Pancreas (tissue), 10 donors: ENCODE results near the gene PAK1. TPM values are rescaled to one million over a fixed set of nuclear protein-coding genes. Genes with fewer than 3 reads are reported as not detected.

Source experiments
- ATAC-seq, 4 donors: fragments of 200-7000 bp; cut with Tn5 transposase; one replicate each; pipeline versions ENCODE4 v1.8.0 to v1.9.1; 2020; ENCODE audit warnings: mild to moderate bottlenecking in 4 of 4, moderate library complexity in 4 of 4
- DNase-seq, 6 donors: peaks; one replicate each; pipeline ENCODE4 v3.0.0-alpha.2; 2020
- FAIRE-seq: peaks from 2 replicates; lab custom pipeline; 2012; peaks lifted over from hg19 to GRCh38; lab: Jason Lieb, UNC
- H3K27ac ChIP-seq, 4 donors: fragments of 200-600 bp; sonication (generic); 1 replicate in 3 of 4; 2 replicates in 1 of 4; pipeline versions ENCODE4 v1.5.0 to v1.8.0; 2020
- H3K27me3 ChIP-seq, 4 donors: fragments of 200-600 bp; one replicate each; pipeline ENCODE4 v1.8.0; 2021
- H3K36me3 ChIP-seq, 3 donors: fragments of 200-600 bp; sonication (generic) in 1 of 3; one replicate each; pipeline versions ENCODE4 v1.5.0 to v1.8.0; 2020 to 2021
- H3K4me1 ChIP-seq, 3 donors: fragments of 200-600 bp; one replicate each; pipeline ENCODE4 v1.8.0; 2021
- H3K4me3 ChIP-seq, 4 donors: fragments of 200-600 bp; sonication (generic) in 2 of 4; one replicate each; pipeline versions ENCODE4 v1.5.0 to v1.8.0; 2020 to 2021
- H3K9me3 ChIP-seq, 4 donors: fragments of 200-600 bp; one replicate each; pipeline ENCODE4 v1.8.0; 2021
- WGBS, 2 donors: extraction: QIAGEN DNeasy Blood & Tissue Kit; methylation state at CpG; one replicate each; pipeline ENCODE4 v1.1.7; 2013; 5-methylcytosine and 5-hydroxymethylcytosine counted together
- intact Hi-C, 3 donors: fragments of 100-400 bp; cut with DNase I; formaldehyde crosslinking; loops; one replicate each; pipeline versions ENCODE4 v1.11.1 to v1.14.2; 2022
- polyA plus RNA-seq, 2 donors: library from polyadenylated mRNA; stranded (reverse); fragments of 200-250 nt; gene quantifications; one replicate each; pipeline ENCODE4 v1.2.3, GENCODE V29; 2013
- total RNA-seq, 6 donors: library from RNA; stranded (reverse); fragmentation: NEBNext Ultra II Directional in 4 of 6; extraction: Animal tissue kit (Norgen Biotek cat#: 25700) in 4 of 6; gene quantifications; one replicate each; pipeline versions ENCODE4 v1.2.1 to v1.2.4, GENCODE V29; 2021 to 2023
- TF ChIP-seq, protein P1 (sequence below), 4 donors: fragments of 200-600 bp; sonication (generic) in 3 of 4; IDR thresholded peaks; one replicate each; pipeline versions ENCODE4 v1.5.0 to v1.8.0; 2021; ENCODE audit warnings: antibody characterized with exemption in 4 of 4
- donor health status: healthy with polysubstance abuse.
- donor health status: DM: no; HTN: no; CAD: no; lungs with moderate emphysema.
- donor health status: DM: no; HTN: no; CAD: no.
- donor health status: control.
- donor health status: control.
- donor health status: Bipolar disorder and iron deficiency.
- donor health status: DM: yes; HTN: yes; CAD: no.
- donor health status: DM: no; HTN: no; CAD: no.
- donor health status: DM: no; HTN: no; CAD: no.
- donor health status: DM: yes; HTN: yes; CAD: no.

Gene PAK1
- total and polyA plus RNA-seq, 8 donors = 9.0 to 40.0 (median 20.7) TPM

DNA sequence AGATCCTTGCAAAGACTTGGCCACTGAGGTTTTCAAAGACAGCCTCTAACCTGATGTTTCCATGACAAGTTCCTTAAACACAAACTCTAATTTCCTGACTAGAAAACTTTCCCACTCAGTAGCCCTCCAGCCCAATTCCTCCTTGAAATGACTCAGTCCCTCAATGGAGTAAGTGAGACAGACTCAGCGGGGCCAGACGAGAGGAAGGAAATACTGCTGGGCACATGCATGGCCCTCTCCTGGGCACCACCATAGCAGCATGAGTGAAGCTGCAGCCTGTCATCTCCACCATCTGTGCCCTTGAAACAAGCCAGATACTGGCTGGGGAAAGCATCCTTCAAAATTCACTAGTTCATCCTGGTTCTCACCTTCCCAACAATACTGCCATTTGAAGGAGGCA, 96.2 kb downstream of the PAK1 start:
- Histone ChIP-seq H3K9me3 (no peaks in the 10 kb centered on the region), H3K36me3 (peaks cover 0 to 5% (median 0%) of the 10 kb centered on the region in 3 donors), H3K4me3 (no peak overlapping the region), H3K27ac (no peak overlapping the region), H3K4me1 (no peaks in the 10 kb centered on the region), H3K27me3 (no peaks in the 10 kb centered on the region)
- WGBS, 2 donors = 84 to 97% methylated on average over 2 of the region's 2 CpGs
- intact Hi-C loops = no loop called here
- DNase-seq = no peak
- TF ChIP-seq, protein P1, sequence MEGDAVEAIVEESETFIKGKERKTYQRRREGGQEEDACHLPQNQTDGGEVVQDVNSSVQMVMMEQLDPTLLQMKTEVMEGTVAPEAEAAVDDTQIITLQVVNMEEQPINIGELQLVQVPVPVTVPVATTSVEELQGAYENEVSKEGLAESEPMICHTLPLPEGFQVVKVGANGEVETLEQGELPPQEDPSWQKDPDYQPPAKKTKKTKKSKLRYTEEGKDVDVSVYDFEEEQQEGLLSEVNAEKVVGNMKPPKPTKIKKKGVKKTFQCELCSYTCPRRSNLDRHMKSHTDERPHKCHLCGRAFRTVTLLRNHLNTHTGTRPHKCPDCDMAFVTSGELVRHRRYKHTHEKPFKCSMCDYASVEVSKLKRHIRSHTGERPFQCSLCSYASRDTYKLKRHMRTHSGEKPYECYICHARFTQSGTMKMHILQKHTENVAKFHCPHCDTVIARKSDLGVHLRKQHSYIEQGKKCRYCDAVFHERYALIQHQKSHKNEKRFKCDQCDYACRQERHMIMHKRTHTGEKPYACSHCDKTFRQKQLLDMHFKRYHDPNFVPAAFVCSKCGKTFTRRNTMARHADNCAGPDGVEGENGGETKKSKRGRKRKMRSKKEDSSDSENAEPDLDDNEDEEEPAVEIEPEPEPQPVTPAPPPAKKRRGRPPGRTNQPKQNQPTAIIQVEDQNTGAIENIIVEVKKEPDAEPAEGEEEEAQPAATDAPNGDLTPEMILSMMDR (IDR thresholded peaks at IDR 0.05) = no peak
- ATAC-seq = no peak
- FAIRE-seq = no peak

DNA sequence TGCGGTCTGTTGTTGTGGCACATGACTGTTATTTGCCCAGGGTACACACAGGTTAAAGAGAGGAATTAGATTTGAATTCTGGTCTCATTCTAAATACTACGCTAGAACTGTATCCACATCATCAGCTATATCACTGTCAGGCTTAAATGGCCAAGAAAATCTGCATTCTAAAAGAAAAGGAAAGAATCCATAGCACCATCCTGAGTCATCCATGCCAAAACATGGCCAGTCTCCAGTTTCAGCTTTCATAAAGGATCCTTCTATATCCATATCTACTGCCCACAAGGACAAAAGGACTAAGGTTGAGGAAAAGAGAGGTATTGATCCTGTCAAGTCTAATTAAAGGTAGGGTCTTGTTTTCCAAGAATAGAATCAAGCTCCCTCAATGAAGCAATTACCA, 98.8 kb downstream of the PAK1 start:
- Histone ChIP-seq H3K4me3 (no peak overlapping the region), H3K27me3 (no peaks in the 10 kb centered on the region), H3K4me1 (no peaks in the 10 kb centered on the region), H3K27ac (no peak overlapping the region), H3K36me3 (peaks cover 0 to 5% (median 0%) of the 10 kb centered on the region in 3 donors), H3K9me3 (no peaks in the 10 kb centered on the region)
- FAIRE-seq (no peak), ATAC-seq (no peak), DNase-seq (no peak)
- TF ChIP-seq, protein P1 (IDR thresholded peaks at IDR 0.05) = no peak
- intact Hi-C loops = no loop called here
- 91 to 94% methylated on average over 2 of the region's 2 CpGs for WGBS, 2 donors

DNA sequence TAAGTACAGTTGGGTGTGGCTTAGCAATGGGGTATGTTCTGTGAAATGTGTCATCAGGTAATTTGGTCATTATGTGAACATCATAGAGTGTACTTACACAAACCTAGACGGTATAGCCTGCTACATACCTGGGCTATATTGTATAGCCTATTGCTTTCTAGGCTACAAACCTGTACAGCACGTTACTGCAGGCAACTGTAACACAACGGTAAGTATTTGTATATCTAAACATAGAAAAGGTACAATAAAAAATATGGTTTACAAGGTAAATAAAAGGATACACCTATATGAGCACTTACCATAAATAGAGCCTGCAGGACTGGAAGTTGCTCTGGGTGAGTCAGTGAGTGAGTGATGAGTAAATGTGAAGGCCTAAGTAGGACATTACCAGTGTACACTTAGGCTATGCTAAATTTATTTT, 99.3 kb downstream of the PAK1 start:
- ATAC-seq (no peak), DNase-seq (no peak), FAIRE-seq (peak; percentile 29)
- H3K4me1 ChIP-seq = no peaks in the 10 kb centered on the region
- no peaks in the 10 kb centered on the region for H3K9me3 ChIP-seq
- H3K36me3 ChIP-seq = peaks cover 0 to 5% (median 0%) of the 10 kb centered on the region in 3 donors
- intact Hi-C loops = no loop called here
- WGBS, 2 donors = 78 to 95% methylated on average over 3 of the region's 3 CpGs
- H3K27me3 ChIP-seq = no peaks in the 10 kb centered on the region
- H3K4me3 ChIP-seq = no peak overlapping the region
- TF ChIP-seq, protein P1 (IDR thresholded peaks at IDR 0.05) = no peak
- H3K27ac ChIP-seq = no peak overlapping the region

DNA sequence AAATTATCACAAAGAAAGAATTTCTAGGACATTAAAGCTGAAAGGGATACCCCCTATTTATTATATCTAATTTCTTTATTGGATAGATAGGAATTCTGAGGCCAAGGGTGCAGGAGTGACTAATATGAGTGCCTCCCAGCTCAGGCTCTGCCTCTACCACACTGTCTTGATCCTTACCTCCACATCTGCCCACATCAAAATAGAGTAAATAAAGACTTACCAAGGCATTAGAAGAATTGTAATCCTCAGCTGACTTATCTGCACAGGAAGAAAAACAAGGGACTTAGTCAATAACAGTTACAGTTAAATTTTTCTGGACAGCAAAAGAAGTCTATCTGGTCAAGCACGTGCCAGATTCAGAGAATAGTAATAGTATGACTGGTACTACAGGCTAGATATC, 99.8 kb downstream of the PAK1 start:
- TF ChIP-seq, protein P1 (IDR thresholded peaks at IDR 0.05) = no peak
- 90 to 100% methylated on average over 1 of the region's 1 CpG for WGBS, 2 donors
- ATAC-seq = no peak
- Histone ChIP-seq H3K4me1 (no peaks in the 10 kb centered on the region), H3K9me3 (no peaks in the 10 kb centered on the region), H3K4me3 (no peak overlapping the region), H3K27ac (no peak overlapping the region), H3K36me3 (peaks cover 0 to 4% (median 0%) of the 10 kb centered on the region in 3 donors), H3K27me3 (no peaks in the 10 kb centered on the region)
- DNase-seq = no peak
- FAIRE-seq = no peak
- intact Hi-C loops = no loop called here

DNA sequence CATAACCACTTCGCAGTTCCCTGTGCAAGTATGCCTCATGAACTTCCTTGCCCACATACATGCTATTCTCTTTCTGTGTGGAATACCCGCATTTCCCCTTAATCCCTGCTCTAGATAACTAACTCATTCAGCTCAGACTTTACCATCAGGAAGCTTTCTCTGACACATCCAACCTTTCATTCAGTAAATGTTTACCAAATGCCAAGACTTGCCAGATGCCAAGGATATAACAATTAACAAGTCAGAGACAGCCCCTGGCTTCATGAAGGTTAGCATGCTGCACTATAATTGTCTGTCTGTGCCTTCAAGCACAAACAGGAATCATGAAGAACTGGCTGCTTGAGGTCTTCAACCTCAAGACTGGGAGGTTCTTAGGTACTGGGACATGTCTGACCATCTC, 101.2 kb downstream of the PAK1 start:
- H3K9me3 ChIP-seq = no peaks in the 10 kb centered on the region
- no peaks in the 10 kb centered on the region for H3K27me3 ChIP-seq
- DNase-seq = no peak
- H3K27ac ChIP-seq = no peak overlapping the region
- intact Hi-C loops = no loop called here
- WGBS, 2 donors = 95 to 98% methylated on average over 2 of the region's 2 CpGs
- H3K4me1 ChIP-seq = no peaks in the 10 kb centered on the region
- TF ChIP-seq, protein P1 (IDR thresholded peaks at IDR 0.05) = no peak
- no peaks in the 10 kb centered on the region for H3K36me3 ChIP-seq
- no peak for FAIRE-seq
- no peak for ATAC-seq
- H3K4me3 ChIP-seq = no peak overlapping the region
